H9 (cell line): ENCODE measurements around the gene APLN. TPM values are rescaled to one million over a fixed set of nuclear protein-coding genes. Genes with fewer than 3 reads are reported as not detected.

Experiments used
- DNase-seq: peaks from one replicate; pipeline ENCODE4 v3.0.0-alpha.2; 2017
- H2AFZ ChIP-seq: one replicate; pipeline ENCODE4 v1.6.1; 2013; ENCODE audit warnings: mild to moderate bottlenecking, low read length, control low read depth, moderate library complexity
- H2AK5ac ChIP-seq: 2 replicates; pipeline ENCODE4 v1.6.1; 2013; ENCODE audit warnings: low read length, control low read depth, mixed read lengths; ENCODE audit not compliant: insufficient read length
- H2BK120ac ChIP-seq: one replicate; pipeline ENCODE4 v1.6.1; 2013; ENCODE audit warnings: low read depth, mild to moderate bottlenecking, low read length, control low read depth, inconsistent platforms; ENCODE audit not compliant: poor library complexity, severe bottlenecking
- H2BK12ac ChIP-seq: 2 replicates; pipeline ENCODE4 v1.6.1; 2013; ENCODE audit warnings: low read length, control low read depth, mixed read lengths, low read depth; ENCODE audit not compliant: insufficient read length
- H2BK15ac ChIP-seq: 2 replicates; pipeline ENCODE4 v1.6.1; 2013; ENCODE audit warnings: low read depth, low read length, control low read depth
- H2BK20ac ChIP-seq: one replicate; pipeline ENCODE4 v1.6.1; 2013; ENCODE audit warnings: low read depth, mild to moderate bottlenecking, low read length, control low read depth, inconsistent platforms; ENCODE audit not compliant: poor library complexity, severe bottlenecking
- H2BK5ac ChIP-seq: 2 replicates; pipeline ENCODE4 v1.6.1; 2013; ENCODE audit warnings: low read length, control low read depth, mixed read lengths; ENCODE audit not compliant: insufficient read length
- H3K14ac ChIP-seq: 2 replicates; pipeline ENCODE4 v1.6.1; 2013; ENCODE audit warnings: low read length, control low read depth; ENCODE audit not compliant: insufficient read depth
- H3K18ac ChIP-seq: 2 replicates; pipeline ENCODE4 v1.6.1; 2013; ENCODE audit warnings: low read depth, mild to moderate bottlenecking, mixed read lengths, low read length, control low read depth; ENCODE audit not compliant: insufficient read length
- H3K23ac ChIP-seq: 2 replicates; pipeline ENCODE4 v1.6.1; 2013; ENCODE audit warnings: low read length, control low read depth, mixed read lengths, low read depth; ENCODE audit not compliant: insufficient read length
- H3K23me2 ChIP-seq: 2 replicates; pipeline ENCODE4 v1.6.1; 2013; ENCODE audit warnings: low read depth, mild to moderate bottlenecking, mixed read lengths, low read length, control low read depth; ENCODE audit not compliant: insufficient read length, poor library complexity, severe bottlenecking
- H3K27ac ChIP-seq: 2 replicates; pipeline ENCODE4 v1.5.1; 2013; ENCODE audit warnings: low read length, control low read depth, mixed read lengths, low read depth; ENCODE audit not compliant: insufficient read length
- H3K27me3 ChIP-seq: 2 replicates; pipeline ENCODE4 v1.6.1; 2013; ENCODE audit warnings: low read length, control low read depth, inconsistent platforms; ENCODE audit not compliant: insufficient read depth
- H3K4ac ChIP-seq: 2 replicates; pipeline ENCODE4 v1.6.1; 2013; ENCODE audit warnings: low read depth, mild to moderate bottlenecking, control low read depth, inconsistent platforms, low read length, moderate library complexity
- H3K4me1 ChIP-seq: 2 replicates; pipeline ENCODE4 v1.6.1; 2013; ENCODE audit warnings: low read length, control low read depth, inconsistent platforms; ENCODE audit not compliant: insufficient read depth
- H3K4me2 ChIP-seq: 2 replicates; pipeline ENCODE4 v1.6.1; 2013; ENCODE audit warnings: low read length, control low read depth, mixed read lengths; ENCODE audit not compliant: insufficient read length, insufficient read depth
- H3K56ac ChIP-seq: 2 replicates; pipeline ENCODE4 v1.6.1; 2013; ENCODE audit warnings: low read depth, mild to moderate bottlenecking, mixed read lengths, low read length, control low read depth; ENCODE audit not compliant: insufficient read length
- H3K79me1 ChIP-seq: 2 replicates; pipeline ENCODE4 v1.6.1; 2013; ENCODE audit warnings: low read depth, mild to moderate bottlenecking, moderate library complexity, low read length, control low read depth, inconsistent platforms; ENCODE audit not compliant: insufficient read depth, poor library complexity, severe bottlenecking
- H3K79me2 ChIP-seq: 2 replicates; pipeline ENCODE4 v1.6.1; 2013; ENCODE audit warnings: low read length, control low read depth, inconsistent platforms; ENCODE audit not compliant: insufficient read depth
- H3K9ac ChIP-seq: 2 replicates; pipeline ENCODE4 v1.6.1; 2013; ENCODE audit warnings: low read length, control low read depth, mixed read lengths; ENCODE audit not compliant: insufficient read length; ENCODE audit errors: extremely low read depth
- H3K9me3 ChIP-seq: one replicate; pipeline ENCODE4 v1.6.1; 2013; ENCODE audit warnings: low read depth, low read length, inconsistent platforms; ENCODE audit not compliant: control insufficient read depth
- H3T11ph ChIP-seq: one replicate; pipeline ENCODE4 v1.6.1; 2013; ENCODE audit warnings: mild to moderate bottlenecking, low read length, control low read depth, inconsistent platforms
- H4K20me1 ChIP-seq: one replicate; pipeline ENCODE4 v1.6.1; 2013; ENCODE audit not compliant: control insufficient read depth, insufficient read length, insufficient read depth
- H4K5ac ChIP-seq: 2 replicates; pipeline ENCODE4 v1.6.1; 2013; ENCODE audit warnings: low read depth, mild to moderate bottlenecking, mixed read lengths, low read length, control low read depth; ENCODE audit not compliant: insufficient read length
- H4K8ac ChIP-seq: replicated peaks from 2 replicates; pipeline ENCODE4 v1.6.1; 2013; ENCODE audit warnings: low read length, control low read depth, mixed read lengths, low read depth; ENCODE audit not compliant: insufficient read length
- H4K91ac ChIP-seq: 2 replicates; pipeline ENCODE4 v1.6.1; 2013; ENCODE audit warnings: low read depth, mild to moderate bottlenecking, moderate library complexity, mixed read lengths, low read length, control low read depth; ENCODE audit not compliant: insufficient read length
- H3K27ac Mint-ChIP-seq, 3 experiments: 2 replicates in 2 of 3; 3 replicates in 1 of 3; pipeline ENCODE4 v1.8.0; 2020 to 2021; ENCODE audit warnings: mixed read lengths in 3 of 3, mild to moderate bottlenecking in 1 of 3, moderate library complexity in 1 of 3
- H3K27me3 Mint-ChIP-seq: 2 replicates; pipeline ENCODE4 v1.8.0; 2021; ENCODE audit warnings: low read depth, mild to moderate bottlenecking, moderate library complexity, mixed read lengths
- H3K36me3 Mint-ChIP-seq, 3 experiments: 2 replicates in 2 of 3; 3 replicates in 1 of 3; pipeline ENCODE4 v1.8.0; 2020 to 2021; ENCODE audit warnings: low read depth in 3 of 3, mixed read lengths in 3 of 3; ENCODE audit not compliant: insufficient read depth in 1 of 3
- H3K4me1 Mint-ChIP-seq, 2 experiments: 2 replicates each; pipeline ENCODE4 v1.8.0; 2020; ENCODE audit warnings: mixed read lengths in 2 of 2
- H3K4me3 Mint-ChIP-seq, 2 experiments: 2 replicates in 1 of 2; 3 replicates in 1 of 2; pipeline ENCODE4 v1.8.0; 2020 to 2021; ENCODE audit warnings: mild to moderate bottlenecking in 2 of 2, mixed read lengths in 2 of 2, moderate library complexity in 1 of 2
- H3K9me3 Mint-ChIP-seq, 2 experiments: 2 replicates in 1 of 2; 3 replicates in 1 of 2; pipeline ENCODE4 v1.8.0; 2020; ENCODE audit warnings: mild to moderate bottlenecking in 2 of 2, mixed read lengths in 2 of 2, moderate library complexity in 1 of 2
- WGBS: extraction: QIAGEN DNeasy Blood & Tissue Kit; methylation state at CpG from one replicate; pipeline ENCODE4 v1.1.7; 2013; ENCODE audit warnings: missing lambda C conversion rate, low lambda C conversion rate, mixed read lengths; ENCODE audit not compliant: insufficient read length; ENCODE audit errors: extremely low coverage; 5-methylcytosine and 5-hydroxymethylcytosine counted together
- total RNA-seq: library from RNA; stranded (reverse); gene quantifications from 2 replicates; pipeline ENCODE4 v1.2.1, GENCODE V29; 2021
- TF ChIP-seq, protein P1 (sequence below): fragments of 200-600 bp; sonication (generic); conservative IDR thresholded peaks from 3 replicates; pipeline ENCODE4 v1.8.0; 2021; ENCODE audit warnings: antibody characterized with exemption, mild to moderate bottlenecking

Gene APLN
- total RNA-seq, 1 experiment from 2014 or later: 0.24 TPM

DNA sequence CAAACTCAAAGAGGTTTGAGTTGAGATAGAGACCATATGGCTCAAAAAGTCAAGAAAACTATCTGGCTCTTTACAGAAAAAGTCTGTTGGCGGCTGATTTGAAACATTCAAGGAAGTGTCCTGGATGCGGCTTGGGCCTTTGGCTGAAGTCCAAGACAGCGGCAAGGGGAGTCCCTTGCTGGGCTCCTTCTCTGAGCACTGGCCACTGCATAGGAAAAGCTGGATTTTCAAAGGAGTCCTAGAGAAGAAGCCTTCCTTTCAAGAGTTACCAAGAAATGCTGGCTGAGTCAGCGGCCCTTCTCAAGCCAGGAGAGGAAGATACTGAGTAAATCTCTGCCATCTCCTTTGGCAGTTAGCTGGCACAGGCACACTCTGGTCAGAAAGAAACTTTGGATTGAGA is 12.1 kb downstream of the APLN start:
- Histone ChIP-seq H3K27me3 (no peaks in the 10 kb centered on the region; the same call in 1 of the 2 replicates), H2BK120ac (no peak overlapping the region), H3K4ac (no peak overlapping the region), H3K14ac (no peak overlapping the region), H3K9me3 (no peaks in the 10 kb centered on the region), H4K8ac (no peak overlapping the region), H4K91ac (no peak overlapping the region), H3K23me2 (no peaks in the 10 kb centered on the region), H3K27ac (no peak overlapping the region), H2BK12ac (no peak overlapping the region), H3K56ac (no peak overlapping the region), H3K18ac (no peak overlapping the region), H3K4me2 (no peak overlapping the region), H2AFZ (no peak overlapping the region), H3K79me2 (no peaks in the 10 kb centered on the region), H2BK15ac (no peak overlapping the region), H4K5ac (no peak overlapping the region), H2BK20ac (no peak overlapping the region), H3T11ph (no peak overlapping the region), H3K4me1 (no peaks in the 10 kb centered on the region), H3K79me1 (no peaks in the 10 kb centered on the region), H2BK5ac (no peak overlapping the region), H3K9ac (no peak overlapping the region), H3K23ac (no peak overlapping the region), H2AK5ac (no peak overlapping the region), H4K20me1 (no peaks in the 10 kb centered on the region)
- Mint-ChIP-seq H3K27me3 (peaks cover 61% of the 10 kb centered on the region), H3K27ac (no peak overlapping the region), H3K4me1 (peaks cover 0 to 3% of the 10 kb centered on the region in 2 experiments; a peak in 1 of 4 replicates), H3K9me3 (peaks cover 8 to 59% of the 10 kb centered on the region in 2 experiments; a peak in 3 of 5 replicates), H3K36me3 (peaks cover 4 to 6% (median 4%) of the 10 kb centered on the region in 3 experiments; a peak in 4 of 7 replicates), H3K4me3 (no peak overlapping the region)
- no peak for DNase-seq
- no CpG with 5 or more reads among the region's 4 CpGs for WGBS
- TF ChIP-seq, protein P1, sequence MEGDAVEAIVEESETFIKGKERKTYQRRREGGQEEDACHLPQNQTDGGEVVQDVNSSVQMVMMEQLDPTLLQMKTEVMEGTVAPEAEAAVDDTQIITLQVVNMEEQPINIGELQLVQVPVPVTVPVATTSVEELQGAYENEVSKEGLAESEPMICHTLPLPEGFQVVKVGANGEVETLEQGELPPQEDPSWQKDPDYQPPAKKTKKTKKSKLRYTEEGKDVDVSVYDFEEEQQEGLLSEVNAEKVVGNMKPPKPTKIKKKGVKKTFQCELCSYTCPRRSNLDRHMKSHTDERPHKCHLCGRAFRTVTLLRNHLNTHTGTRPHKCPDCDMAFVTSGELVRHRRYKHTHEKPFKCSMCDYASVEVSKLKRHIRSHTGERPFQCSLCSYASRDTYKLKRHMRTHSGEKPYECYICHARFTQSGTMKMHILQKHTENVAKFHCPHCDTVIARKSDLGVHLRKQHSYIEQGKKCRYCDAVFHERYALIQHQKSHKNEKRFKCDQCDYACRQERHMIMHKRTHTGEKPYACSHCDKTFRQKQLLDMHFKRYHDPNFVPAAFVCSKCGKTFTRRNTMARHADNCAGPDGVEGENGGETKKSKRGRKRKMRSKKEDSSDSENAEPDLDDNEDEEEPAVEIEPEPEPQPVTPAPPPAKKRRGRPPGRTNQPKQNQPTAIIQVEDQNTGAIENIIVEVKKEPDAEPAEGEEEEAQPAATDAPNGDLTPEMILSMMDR: no peak
